ENCODE measurements around the gene UTY.
"Not testable (repeated sequence)": the region's sequence is repeated elsewhere in the genome, so short reads cannot be mapped to it uniquely, and the experiment has no call there.

Gene UTY

DNA sequence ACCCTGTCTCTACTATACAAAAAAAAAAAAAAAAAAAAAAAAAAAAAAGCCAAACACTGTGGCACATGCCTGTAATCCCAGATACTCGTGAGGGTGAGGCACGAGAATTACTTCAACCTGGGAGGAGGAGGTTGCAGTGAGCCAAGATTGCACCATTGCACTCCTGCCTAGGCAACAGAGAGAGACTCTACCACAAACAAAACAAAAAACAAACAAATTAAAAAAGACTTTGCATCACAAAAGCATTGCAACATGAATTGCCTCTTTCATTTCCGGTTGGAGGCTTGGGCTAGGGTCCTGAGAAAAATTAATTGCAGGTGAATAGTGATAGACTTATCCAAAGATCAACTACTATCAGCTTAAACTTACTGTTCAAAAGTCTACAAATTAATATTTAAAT is 180.4 kb downstream of the UTY start:
- no peak for DNase-seq (ENCODE audit: low spot score)

DNA sequence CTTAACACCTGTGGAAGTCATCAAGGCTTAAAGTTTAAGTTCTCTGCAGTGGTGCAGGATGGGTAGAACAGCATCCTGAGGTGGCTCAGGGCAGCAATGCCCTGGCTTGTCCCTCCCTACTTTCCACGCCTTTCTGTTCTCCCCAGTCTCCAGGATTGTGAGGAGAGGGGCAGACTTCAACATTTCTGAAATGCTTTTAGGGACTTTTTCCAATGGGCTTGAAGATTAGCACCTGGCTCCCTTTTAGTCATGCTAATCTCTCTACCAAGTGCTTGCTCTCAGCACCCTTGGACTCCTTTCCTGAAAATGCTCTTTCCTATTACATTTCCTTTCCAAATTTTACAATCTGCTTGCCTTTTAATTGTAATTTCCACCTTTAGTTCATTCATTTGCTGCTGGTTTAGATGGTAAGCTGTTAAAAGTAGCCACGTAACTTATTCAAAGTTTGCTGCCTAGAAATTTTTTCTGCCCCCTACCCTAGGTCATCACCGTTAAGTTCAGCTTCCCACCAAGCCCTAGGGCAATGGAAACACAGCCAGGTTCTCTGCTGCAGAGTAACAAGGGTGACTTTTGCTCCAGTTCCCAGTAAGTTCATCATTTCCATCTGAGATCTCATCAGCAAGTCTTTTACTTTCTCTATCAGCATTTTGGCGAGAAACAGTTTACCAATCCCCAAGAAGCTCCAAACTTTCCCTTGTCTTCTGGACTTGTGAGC is 183.5 kb downstream of the UTY start:
- DNase-seq (ENCODE audit: low spot score): no peak

DNA sequence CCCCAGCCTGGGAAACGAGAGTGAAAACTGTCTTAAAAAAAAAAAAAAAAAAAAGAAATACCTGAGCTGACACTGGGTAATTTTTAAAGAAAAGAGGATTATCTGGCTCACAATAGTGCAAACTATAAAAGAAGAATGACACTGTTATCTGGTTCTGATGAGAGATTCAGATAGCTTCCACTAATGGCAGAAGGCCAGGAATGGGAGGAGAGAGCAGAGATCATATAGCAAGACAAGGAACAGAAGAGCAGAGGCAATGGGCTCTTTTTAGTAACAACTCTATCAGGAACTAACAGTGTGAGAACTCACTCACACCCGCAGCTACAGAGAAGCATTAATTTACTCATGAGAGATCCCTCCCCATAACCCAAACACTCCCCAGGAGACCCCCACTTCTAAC is 184.8 kb downstream of the UTY start:
- DNase-seq (ENCODE audit: low spot score): no peak

DNA sequence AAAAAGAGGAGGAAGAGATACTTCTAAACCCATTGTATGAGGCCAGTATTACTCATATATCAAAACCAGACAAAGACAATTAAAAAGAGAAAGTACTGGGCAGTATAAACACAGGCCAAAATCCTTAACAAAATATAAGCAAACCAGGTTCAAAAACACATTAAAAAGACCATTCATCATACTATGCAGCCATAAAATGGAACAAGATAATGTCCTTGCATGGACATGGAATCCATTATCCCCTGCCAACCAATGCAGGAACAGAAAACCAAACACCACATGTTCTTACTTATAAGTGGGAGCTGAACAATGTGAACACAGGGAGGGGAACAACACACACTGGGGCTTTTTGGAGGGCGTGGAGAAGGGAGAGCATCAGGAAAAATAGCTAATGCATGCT is 188.6 kb downstream of the UTY start:
- no peak for DNase-seq (ENCODE audit: low spot score)

DNA sequence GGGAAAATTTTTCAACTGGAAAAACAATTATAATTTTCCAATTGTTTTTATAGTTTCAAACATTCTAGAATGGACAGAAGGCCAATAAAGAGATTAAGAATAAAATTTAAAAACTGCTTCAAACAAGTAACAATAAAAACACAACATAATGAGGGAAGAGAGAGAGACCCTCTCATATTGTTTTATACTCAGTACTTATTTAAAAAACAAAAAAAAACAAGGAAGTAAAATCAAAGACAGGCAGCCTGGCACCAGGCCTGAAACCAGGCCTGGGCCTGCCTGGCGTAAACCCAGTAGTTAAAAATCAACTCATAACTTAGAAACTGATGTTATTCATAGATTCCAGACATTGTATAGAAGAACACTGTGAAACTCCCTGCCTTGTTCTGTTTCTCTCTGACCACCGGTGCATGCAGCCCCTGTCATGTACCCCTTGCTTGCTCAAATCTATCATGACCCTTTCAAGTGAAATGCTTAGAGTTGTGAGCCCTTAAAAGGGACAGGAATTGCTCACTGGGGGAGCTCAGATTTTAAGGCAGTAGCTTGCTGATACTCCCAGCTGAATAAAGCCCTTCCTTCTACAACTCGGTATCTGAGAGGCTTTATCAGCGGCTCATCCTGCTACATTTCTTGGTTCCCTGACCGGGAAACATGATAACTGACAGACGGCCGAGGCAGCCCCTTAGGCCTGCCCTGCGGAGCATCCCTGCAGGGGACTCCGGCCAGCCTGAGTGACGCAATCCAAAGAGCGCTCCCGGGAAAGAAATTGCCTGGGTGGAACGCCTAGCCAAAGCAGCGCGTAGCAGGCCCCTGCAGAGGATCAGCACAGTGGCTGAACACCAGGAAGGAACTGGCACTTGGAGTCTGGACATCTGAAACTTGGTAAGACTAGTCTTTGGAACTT is 197.4 kb downstream of the UTY start:
- not testable (repeated sequence) for DNase-seq (ENCODE audit: low spot score)

DNA sequence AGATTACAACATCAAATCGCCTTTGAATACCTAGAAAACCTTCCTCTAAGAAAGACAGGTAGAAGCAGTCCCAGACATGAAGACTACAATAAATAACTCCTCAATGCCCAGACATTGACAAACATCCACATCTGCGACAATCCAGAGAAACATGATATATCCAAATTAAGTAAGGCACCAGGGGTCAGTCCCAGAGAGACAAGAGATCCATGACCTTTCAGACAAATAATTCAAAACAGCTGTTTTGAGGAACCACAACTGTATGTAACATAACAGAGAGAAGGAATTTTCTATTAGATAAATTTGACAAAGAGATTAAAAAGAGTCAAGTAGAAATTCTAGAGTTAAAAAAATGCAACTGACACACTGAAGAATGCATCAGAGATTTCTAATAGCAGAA is 200.3 kb downstream of the UTY start:
- no peak for DNase-seq (ENCODE audit: low spot score)

DNA sequence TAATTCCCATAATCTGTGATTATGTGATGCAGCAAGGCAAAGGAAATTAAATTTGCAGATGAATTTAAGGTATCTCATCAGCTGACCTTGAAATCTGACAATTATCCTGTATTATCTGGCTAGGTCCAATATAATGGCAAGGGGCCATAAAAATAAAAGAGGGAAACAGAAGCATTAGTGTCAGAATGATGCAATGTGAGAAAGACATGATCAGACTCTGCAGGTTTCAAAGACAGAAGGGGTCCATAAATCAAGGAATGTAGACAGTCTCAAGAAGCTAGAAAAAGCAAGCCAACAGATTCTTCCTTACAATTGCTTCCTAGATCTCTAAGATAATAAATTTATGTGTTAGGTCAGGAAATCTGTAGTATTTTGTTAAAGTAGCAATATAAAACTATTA is 208.1 kb downstream of the UTY start:
- DNase-seq (ENCODE audit: low spot score): no peak

DNA sequence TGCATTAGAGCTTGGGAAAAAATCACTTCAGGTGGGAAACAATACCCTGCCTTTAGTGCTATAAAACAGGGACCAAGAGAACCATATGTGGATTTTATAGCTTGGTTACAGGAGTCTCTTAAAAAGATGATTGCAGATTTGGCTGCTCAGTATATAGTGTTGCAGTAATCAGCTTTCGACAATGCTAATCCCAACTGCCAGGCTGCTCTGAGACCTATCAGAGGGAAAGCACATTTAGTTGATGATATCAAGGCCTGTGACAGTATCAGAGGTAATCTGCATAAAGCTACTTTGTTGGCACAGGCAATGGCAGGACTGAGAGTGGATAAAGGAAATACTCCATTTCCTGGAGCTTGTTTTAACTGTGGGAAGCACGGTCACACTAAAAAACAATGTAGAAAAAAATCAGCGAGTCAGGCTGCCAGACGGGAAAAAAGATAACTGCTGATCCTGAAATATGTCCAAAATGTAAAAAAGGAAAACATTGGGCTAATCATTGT is 225.8 kb downstream of the UTY start:
- DNase-seq (ENCODE audit: low spot score): not testable (repeated sequence)

DNA sequence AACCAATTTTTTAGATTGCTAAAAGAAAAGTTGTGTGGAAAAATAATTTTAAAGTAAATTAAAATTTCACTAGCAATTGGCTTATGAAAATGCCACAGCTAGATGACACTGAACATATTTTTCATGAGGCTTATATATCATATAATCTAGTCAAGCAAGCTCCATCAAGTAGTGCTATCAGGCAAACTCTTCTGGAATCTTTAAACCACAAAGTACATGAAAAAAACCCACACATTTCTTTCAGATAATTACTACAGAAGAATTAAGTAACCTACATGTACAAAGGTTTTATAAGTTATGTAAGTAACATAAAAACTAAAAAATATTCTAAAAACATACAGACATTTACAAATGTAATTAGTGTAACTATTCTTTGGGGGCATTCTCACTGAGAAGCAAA is 229.4 kb downstream of the UTY start:
- no peak for DNase-seq (ENCODE audit: low spot score)

DNA sequence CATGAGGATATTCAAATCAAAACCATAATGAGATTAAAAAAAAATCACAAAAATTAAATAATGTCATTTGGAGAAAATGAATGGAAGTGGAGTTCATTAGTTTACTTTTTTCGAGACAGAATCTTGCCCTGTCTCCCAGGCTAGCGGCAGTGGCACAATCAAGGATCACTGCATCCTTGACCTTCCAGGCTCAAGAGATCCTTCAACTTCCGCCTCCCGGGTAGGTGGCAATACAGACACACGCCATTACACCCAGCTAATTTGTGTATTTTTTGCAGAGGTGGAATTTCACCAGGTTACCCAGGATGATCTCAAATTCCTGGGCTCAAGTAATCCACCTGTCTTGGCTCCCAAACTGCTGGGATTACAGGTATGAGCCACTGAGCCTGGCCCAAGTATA is 236.1 kb downstream of the UTY start:
- no peak for DNase-seq (ENCODE audit: low spot score)

DNA sequence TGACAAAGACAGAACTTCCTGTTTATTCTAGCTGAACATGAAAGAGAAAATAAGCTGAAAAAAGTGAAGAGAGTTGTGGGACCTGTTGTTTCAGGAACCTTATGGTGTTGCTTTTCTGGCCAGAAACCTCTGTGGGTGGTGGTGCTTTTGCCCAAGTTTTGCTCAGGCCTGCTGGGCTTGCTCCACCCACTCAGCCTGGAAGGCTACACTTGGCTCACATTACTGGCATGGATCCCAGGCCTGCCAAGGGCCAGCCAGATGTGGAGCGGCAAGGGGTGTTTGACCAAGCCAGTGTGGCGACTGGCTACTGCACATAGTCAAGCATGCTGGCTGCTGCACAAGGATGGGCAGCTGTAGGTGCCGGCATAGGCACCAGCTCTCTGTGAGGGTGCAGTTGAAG is 245.9 kb downstream of the UTY start:
- no peak for DNase-seq (ENCODE audit: low spot score)

DNA sequence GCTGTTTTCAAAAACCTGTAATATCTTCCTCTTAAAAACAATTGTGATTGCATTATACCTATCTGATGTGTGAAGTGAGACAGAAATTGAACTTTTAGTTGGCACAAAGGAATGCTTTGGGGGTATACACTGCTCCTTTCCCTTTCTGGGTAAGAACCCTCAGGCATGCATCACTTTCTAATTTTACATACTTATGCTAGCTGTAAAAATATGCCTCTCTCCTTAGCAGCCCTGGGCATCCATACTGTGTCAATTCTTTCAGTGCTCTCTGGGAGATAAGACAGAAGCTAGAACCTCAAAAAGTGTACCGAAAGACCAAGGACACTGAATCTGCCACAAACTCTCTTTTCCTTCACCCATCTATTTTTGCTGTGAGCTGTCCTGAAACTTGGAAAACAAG is 246.7 kb downstream of the UTY start:
- no peak for DNase-seq (ENCODE audit: low spot score)

DNA sequence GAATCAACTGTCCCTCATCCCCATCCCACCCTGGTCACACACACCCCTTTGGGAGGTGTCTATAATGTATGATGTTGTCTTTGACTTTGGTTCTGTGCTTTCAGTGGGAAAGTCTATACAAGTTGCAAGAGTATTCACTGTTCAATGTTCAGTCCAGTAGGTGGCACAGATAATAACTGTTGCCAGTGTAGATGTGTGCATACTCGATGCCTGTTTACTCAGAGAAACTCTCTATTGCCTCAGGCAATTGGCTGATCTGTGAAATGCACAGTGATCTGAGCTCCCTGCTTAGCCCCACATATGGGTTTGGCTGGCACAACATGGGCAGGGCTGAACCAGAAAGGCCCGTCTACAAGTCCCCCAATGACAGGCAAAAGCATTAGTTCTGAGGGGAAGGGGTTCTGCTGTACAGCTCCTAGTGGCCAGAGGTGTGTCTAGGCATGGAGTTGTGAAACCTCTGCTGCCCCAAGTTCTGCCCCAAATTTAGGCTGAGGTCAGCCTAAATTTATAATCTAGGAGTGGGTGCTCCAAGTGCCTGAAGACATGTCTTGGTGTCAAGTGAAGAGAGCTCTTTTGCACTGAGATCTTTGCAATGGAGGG is 252.4 kb downstream of the UTY start:
- no peak for DNase-seq (ENCODE audit: low spot score)

DNA sequence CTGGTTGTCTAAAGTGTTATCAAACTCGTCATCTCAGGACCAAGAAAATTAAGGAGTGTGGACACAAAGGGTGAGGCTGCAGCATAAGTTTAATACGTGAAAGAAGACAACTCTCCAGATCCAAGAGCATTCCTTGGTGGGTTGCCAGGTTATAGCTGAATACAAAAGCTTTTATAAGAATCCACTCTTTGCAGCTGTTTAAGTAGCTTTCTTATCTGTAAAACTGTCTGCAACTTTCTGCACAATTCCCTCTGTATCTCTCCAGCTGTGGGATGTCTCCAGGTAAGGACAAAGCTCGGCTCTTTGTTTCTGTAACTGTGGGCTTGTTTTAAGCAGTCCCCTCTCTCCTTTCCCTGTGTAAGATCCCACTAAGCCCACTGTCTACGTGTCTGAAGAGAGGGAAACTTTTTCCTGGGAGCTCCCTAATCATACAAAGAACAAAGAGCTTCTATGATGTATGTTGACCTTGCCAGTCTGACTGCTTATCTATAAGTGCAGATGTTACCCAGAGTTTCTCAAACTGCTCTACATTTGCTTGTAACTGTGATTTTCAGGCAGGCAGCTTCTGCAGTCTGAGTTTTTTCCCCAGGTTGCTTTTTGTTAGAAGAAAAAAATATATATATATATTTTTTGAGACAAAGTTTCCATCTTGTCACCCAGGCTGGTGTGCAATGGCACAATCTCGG is 268.7 kb downstream of the UTY start:
- DNase-seq (ENCODE audit: low spot score): no peak

DNA sequence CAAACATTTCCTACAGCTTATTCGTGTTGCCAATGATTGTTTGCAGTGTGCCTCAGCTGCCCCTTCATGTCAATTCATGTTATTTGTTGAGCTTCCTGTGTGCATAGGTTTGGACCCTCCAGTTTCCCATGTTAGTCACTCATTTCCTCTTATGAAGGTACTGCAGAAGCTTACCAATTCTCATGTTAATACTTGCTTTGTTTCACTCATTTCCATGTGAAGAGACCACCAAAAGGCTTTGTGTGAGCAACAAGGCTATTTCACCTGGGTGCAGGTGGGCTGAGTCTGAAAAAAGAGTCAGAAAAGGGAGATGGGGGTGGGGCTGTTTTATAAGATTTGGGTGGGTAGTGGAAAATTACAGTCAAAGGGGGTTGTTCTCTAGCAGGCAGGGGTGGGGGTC is 274.6 kb downstream of the UTY start:
- DNase-seq (ENCODE audit: low spot score): no peak
